Fibroblast of lung (primary cell): Measurements from ENCODE around the gene ZNF296.

Experiments used
- EZH2 ChIP-seq: IDR thresholded peaks from 2 replicates; pipeline ENCODE4 v1.5.1; 2012; ENCODE audit warnings: low read length, control low read depth, mild to moderate bottlenecking; ENCODE audit errors: missing control alignments
- TF ChIP-seq, protein P1 (sequence below), 2 donors: IDR thresholded peaks in 1 of 2; conservative IDR thresholded peaks in 1 of 2; 1 replicate in 1 of 2; 2 replicates in 1 of 2; pipeline ENCODE4 v1.5.1; 2011 to 2012; ENCODE audit warnings: low read length in 2 of 2, control low read depth in 1 of 2, inconsistent platforms in 1 of 2, low read depth in 1 of 2, mild to moderate bottlenecking in 1 of 2

GRCh38 chr19:45094707-45095106 is 18.4 kb upstream of the ZNF296 start:
- TF ChIP-seq, protein P1, sequence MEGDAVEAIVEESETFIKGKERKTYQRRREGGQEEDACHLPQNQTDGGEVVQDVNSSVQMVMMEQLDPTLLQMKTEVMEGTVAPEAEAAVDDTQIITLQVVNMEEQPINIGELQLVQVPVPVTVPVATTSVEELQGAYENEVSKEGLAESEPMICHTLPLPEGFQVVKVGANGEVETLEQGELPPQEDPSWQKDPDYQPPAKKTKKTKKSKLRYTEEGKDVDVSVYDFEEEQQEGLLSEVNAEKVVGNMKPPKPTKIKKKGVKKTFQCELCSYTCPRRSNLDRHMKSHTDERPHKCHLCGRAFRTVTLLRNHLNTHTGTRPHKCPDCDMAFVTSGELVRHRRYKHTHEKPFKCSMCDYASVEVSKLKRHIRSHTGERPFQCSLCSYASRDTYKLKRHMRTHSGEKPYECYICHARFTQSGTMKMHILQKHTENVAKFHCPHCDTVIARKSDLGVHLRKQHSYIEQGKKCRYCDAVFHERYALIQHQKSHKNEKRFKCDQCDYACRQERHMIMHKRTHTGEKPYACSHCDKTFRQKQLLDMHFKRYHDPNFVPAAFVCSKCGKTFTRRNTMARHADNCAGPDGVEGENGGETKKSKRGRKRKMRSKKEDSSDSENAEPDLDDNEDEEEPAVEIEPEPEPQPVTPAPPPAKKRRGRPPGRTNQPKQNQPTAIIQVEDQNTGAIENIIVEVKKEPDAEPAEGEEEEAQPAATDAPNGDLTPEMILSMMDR (conservative IDR thresholded peaks at IDR 0.05 in 1 of 2, IDR thresholded peaks at IDR 0.05 in 1 of 2; ENCODE audit: low read depth in 1 of 2, low read length in 2 of 2): no peak
- TF ChIP-seq EZH2: no peak
